WTC11 (cell line): Measurements from ENCODE around the gene ZDHHC8.

Source experiments
- ATF3 ChIP-seq: sonication (generic); formaldehyde crosslinking; conservative IDR thresholded peaks from 2 replicates; pipeline ENCODE4 v1.8.1; 2022; ENCODE audit warnings: mild to moderate bottlenecking, missing genetic modification reagents
- ATF6 ChIP-seq: sonication (generic); formaldehyde crosslinking; IDR thresholded peaks from 2 replicates; pipeline ENCODE4 v1.8.1; 2023; ENCODE audit warnings: mild to moderate bottlenecking, missing genetic modification reagents
- CREB1 ChIP-seq: sonication (generic); formaldehyde crosslinking; IDR thresholded peaks from 2 replicates; pipeline ENCODE4 v1.8.0; 2023; ENCODE audit warnings: mild to moderate bottlenecking, missing genetic modification reagents
- CTCF ChIP-seq: fragments of 200-600 bp; IDR thresholded peaks from 2 replicates; pipeline ENCODE4 v1.8.0; 2022; ENCODE audit warnings: antibody characterized with exemption
- JUN ChIP-seq: sonication (generic); formaldehyde crosslinking; IDR thresholded peaks from 2 replicates; pipeline ENCODE4 v1.8.0; 2023; ENCODE audit warnings: mild to moderate bottlenecking, missing genetic modification reagents
- KAT7 ChIP-seq: sonication (generic); formaldehyde crosslinking; IDR thresholded peaks from 2 replicates; pipeline ENCODE4 v1.8.1; 2023; ENCODE audit warnings: missing genetic modification reagents, mild to moderate bottlenecking, borderline replicate concordance
- MYBL2 ChIP-seq: sonication (generic); formaldehyde crosslinking; IDR thresholded peaks from 2 replicates; pipeline ENCODE4 v1.8.1; 2023; ENCODE audit warnings: mild to moderate bottlenecking, moderate library complexity, missing genetic modification reagents
- RORB ChIP-seq: fragments of 250-450 bp; sonication (Bioruptor Pico); IDR thresholded peaks from 2 replicates; pipeline ENCODE4 v1.9.0; 2021; ENCODE audit warnings: mild to moderate bottlenecking
- TEAD1 ChIP-seq: sonication (generic); formaldehyde crosslinking; IDR thresholded peaks from 2 replicates; pipeline ENCODE4 v1.8.0; 2022; ENCODE audit warnings: mild to moderate bottlenecking, missing genetic modification reagents
- ZNF263 ChIP-seq: sonication (generic); formaldehyde crosslinking; IDR thresholded peaks from 2 replicates; pipeline ENCODE4 v1.8.1; 2022; ENCODE audit warnings: low read depth, mild to moderate bottlenecking, moderate library complexity, missing genetic modification reagents
- TF ChIP-seq, protein P1 (sequence below): sonication (generic); formaldehyde crosslinking; IDR thresholded peaks from 2 replicates; pipeline ENCODE4 v1.8.1; 2022; ENCODE audit warnings: low read depth, mild to moderate bottlenecking, moderate library complexity, missing genetic modification reagents, borderline replicate concordance
- TF ChIP-seq, protein P2 (sequence below): sonication (generic); formaldehyde crosslinking; IDR thresholded peaks from 2 replicates; pipeline ENCODE4 v1.8.0; 2023; ENCODE audit warnings: missing genetic modification reagents, mild to moderate bottlenecking, borderline replicate concordance

GRCh38 chr22:20137113-20137512, 5.5 kb downstream of the ZDHHC8 start:
- TF ChIP-seq CTCF (no peak), TEAD1 (CRISPR knock-in tag) (no peak), MYBL2 (CRISPR knock-in tag) (no peak), RORB (no peak), ZNF263 (no peak), CREB1 (CRISPR knock-in tag) (no peak), KAT7 (CRISPR knock-in tag) (no peak), ATF6 (CRISPR knock-in tag) (no peak), JUN (CRISPR knock-in tag) (no peak), ATF3 (no peak)
- TF ChIP-seq, protein P1, sequence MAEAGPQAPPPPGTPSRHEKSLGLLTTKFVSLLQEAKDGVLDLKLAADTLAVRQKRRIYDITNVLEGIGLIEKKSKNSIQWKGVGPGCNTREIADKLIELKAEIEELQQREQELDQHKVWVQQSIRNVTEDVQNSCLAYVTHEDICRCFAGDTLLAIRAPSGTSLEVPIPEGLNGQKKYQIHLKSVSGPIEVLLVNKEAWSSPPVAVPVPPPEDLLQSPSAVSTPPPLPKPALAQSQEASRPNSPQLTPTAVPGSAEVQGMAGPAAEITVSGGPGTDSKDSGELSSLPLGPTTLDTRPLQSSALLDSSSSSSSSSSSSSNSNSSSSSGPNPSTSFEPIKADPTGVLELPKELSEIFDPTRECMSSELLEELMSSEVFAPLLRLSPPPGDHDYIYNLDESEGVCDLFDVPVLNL (CRISPR knock-in tag): no peak
- TF ChIP-seq, protein P2, sequence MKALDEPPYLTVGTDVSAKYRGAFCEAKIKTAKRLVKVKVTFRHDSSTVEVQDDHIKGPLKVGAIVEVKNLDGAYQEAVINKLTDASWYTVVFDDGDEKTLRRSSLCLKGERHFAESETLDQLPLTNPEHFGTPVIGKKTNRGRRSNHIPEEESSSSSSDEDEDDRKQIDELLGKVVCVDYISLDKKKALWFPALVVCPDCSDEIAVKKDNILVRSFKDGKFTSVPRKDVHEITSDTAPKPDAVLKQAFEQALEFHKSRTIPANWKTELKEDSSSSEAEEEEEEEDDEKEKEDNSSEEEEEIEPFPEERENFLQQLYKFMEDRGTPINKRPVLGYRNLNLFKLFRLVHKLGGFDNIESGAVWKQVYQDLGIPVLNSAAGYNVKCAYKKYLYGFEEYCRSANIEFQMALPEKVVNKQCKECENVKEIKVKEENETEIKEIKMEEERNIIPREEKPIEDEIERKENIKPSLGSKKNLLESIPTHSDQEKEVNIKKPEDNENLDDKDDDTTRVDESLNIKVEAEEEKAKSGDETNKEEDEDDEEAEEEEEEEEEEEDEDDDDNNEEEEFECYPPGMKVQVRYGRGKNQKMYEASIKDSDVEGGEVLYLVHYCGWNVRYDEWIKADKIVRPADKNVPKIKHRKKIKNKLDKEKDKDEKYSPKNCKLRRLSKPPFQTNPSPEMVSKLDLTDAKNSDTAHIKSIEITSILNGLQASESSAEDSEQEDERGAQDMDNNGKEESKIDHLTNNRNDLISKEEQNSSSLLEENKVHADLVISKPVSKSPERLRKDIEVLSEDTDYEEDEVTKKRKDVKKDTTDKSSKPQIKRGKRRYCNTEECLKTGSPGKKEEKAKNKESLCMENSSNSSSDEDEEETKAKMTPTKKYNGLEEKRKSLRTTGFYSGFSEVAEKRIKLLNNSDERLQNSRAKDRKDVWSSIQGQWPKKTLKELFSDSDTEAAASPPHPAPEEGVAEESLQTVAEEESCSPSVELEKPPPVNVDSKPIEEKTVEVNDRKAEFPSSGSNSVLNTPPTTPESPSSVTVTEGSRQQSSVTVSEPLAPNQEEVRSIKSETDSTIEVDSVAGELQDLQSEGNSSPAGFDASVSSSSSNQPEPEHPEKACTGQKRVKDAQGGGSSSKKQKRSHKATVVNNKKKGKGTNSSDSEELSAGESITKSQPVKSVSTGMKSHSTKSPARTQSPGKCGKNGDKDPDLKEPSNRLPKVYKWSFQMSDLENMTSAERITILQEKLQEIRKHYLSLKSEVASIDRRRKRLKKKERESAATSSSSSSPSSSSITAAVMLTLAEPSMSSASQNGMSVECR: no peak
